NT2/D1 (cell line): ENCODE results near the gene LCMT2.

ENCODE experiments used
- DNase-seq: peaks from one replicate; pipeline ENCODE4 v3.0.0-alpha.2; 2011; ENCODE audit warnings: low read depth, low spot score
- H3K27me3 ChIP-seq: 2 replicates; pipeline ENCODE4 v1.6.0; 2011; ENCODE audit warnings: mild to moderate bottlenecking; ENCODE audit not compliant: insufficient read length, insufficient read depth
- H3K36me3 ChIP-seq: 2 replicates; pipeline ENCODE4 v1.6.1; 2011; ENCODE audit warnings: mild to moderate bottlenecking, low read length, mixed read lengths; ENCODE audit not compliant: insufficient read depth, insufficient read length
- H3K4me1 ChIP-seq: 2 replicates; pipeline ENCODE4 v1.5.1; 2011; ENCODE audit not compliant: insufficient read depth, insufficient read length
- H3K4me3 ChIP-seq: 2 replicates; pipeline ENCODE4 v1.5.1; 2011; ENCODE audit warnings: low read depth; ENCODE audit not compliant: insufficient read length
- H3K9ac ChIP-seq: 2 replicates; pipeline ENCODE4 v1.6.0; 2011; ENCODE audit warnings: low read depth; ENCODE audit not compliant: insufficient read length
- H3K9me3 ChIP-seq: 2 replicates; pipeline ENCODE4 v1.5.1; 2011; ENCODE audit warnings: mild to moderate bottlenecking, low read length; ENCODE audit not compliant: insufficient read depth
- SUZ12 ChIP-seq: IDR thresholded peaks from 2 replicates; pipeline ENCODE4 v1.6.1; 2011; ENCODE audit not compliant: insufficient read length, insufficient read depth; ENCODE audit errors: extremely low read depth
- YY1 ChIP-seq: IDR thresholded peaks from 2 replicates; pipeline ENCODE4 v1.6.1; 2011; ENCODE audit not compliant: insufficient read length, insufficient read depth
- ZNF274 ChIP-seq: IDR thresholded peaks from 2 replicates; pipeline ENCODE4 v1.6.1; 2011; ENCODE audit warnings: mild to moderate bottlenecking, low read depth, low read length

LCMT2 gene

GRCh38 chr15:43286074-43286473 is 44.3 kb downstream of the LCMT2 start:
- no peaks in the 10 kb centered on the region for H3K4me1 ChIP-seq
- H3K36me3 ChIP-seq: no peaks in the 10 kb centered on the region
- no peaks in the 10 kb centered on the region for H3K27me3 ChIP-seq
- TF ChIP-seq ZNF274 (no peak), SUZ12 (no peak), YY1 (no peak)
- H3K9ac ChIP-seq: no peak overlapping the region
- H3K9me3 ChIP-seq: no peaks in the 10 kb centered on the region
- no peak overlapping the region for H3K4me3 ChIP-seq
- DNase-seq: no peak

GRCh38 chr15:43285609-43286037 is 44.8 kb downstream of the LCMT2 start:
- Histone ChIP-seq H3K4me1 (no peaks in the 10 kb centered on the region), H3K9me3 (no peaks in the 10 kb centered on the region), H3K9ac (no peak overlapping the region), H3K36me3 (no peaks in the 10 kb centered on the region), H3K4me3 (no peak overlapping the region), H3K27me3 (no peaks in the 10 kb centered on the region)
- no peak for DNase-seq
- TF ChIP-seq ZNF274 (no peak), SUZ12 (no peak), YY1 (no peak)

- no peak for DNase-seq
- Histone ChIP-seq H3K27me3 (no peaks in the 10 kb centered on the region), H3K36me3 (no peaks in the 10 kb centered on the region), H3K4me3 (no peak overlapping the region), H3K4me1 (no peaks in the 10 kb centered on the region), H3K9ac (no peak overlapping the region), H3K9me3 (no peaks in the 10 kb centered on the region)
- TF ChIP-seq SUZ12 (no peak), ZNF274 (no peak), YY1 (no peak)
These were observed 46.8 kb downstream of the LCMT2 start for GRCh38 chr15:43283526-43283925.

GRCh38 chr15:43281926-43282602 is 48.3 kb downstream of the LCMT2 start:
- Histone ChIP-seq H3K9me3 (no peaks in the 10 kb centered on the region), H3K4me1 (no peaks in the 10 kb centered on the region), H3K9ac (no peak overlapping the region), H3K36me3 (no peaks in the 10 kb centered on the region), H3K27me3 (no peaks in the 10 kb centered on the region), H3K4me3 (no peak overlapping the region)
- no peak for DNase-seq
- no peak for TF ChIP-seq YY1
- no peak for TF ChIP-seq ZNF274
- no peak for TF ChIP-seq SUZ12

GRCh38 chr15:43280996-43281395 is 49.4 kb downstream of the LCMT2 start:
- Histone ChIP-seq H3K9ac (no peak overlapping the region), H3K4me1 (no peaks in the 10 kb centered on the region)
- TF ChIP-seq YY1: no peak
- TF ChIP-seq SUZ12: no peak
- TF ChIP-seq ZNF274: no peak

GRCh38 chr15:43279496-43279895 is 50.9 kb downstream of the LCMT2 start:
- TF ChIP-seq YY1 (no peak), ZNF274 (no peak), SUZ12 (no peak)
- no peaks in the 10 kb centered on the region for H3K36me3 ChIP-seq
- H3K9me3 ChIP-seq: no peaks in the 10 kb centered on the region
- H3K4me3 ChIP-seq: no peak overlapping the region
- no peak overlapping the region for H3K9ac ChIP-seq
- no peak for DNase-seq
- H3K4me1 ChIP-seq: no peaks in the 10 kb centered on the region
- H3K27me3 ChIP-seq: no peaks in the 10 kb centered on the region

More at GRCh38 chr15:43280996-43281395, 49.4 kb downstream of the LCMT2 start:
- Histone ChIP-seq H3K27me3 (no peaks in the 10 kb centered on the region), H3K36me3 (no peaks in the 10 kb centered on the region), H3K9me3 (no peaks in the 10 kb centered on the region), H3K4me3 (no peak overlapping the region)
- no peak for DNase-seq

- no peaks in the 10 kb centered on the region for H3K9me3 ChIP-seq
- H3K9ac ChIP-seq: no peak overlapping the region
- no peak for DNase-seq
- H3K36me3 ChIP-seq: no peaks in the 10 kb centered on the region
- H3K4me3 ChIP-seq: no peak overlapping the region
- H3K4me1 ChIP-seq: no peaks in the 10 kb centered on the region
- no peaks in the 10 kb centered on the region for H3K27me3 ChIP-seq
- no peak for TF ChIP-seq SUZ12
- no peak for TF ChIP-seq YY1
- no peak for TF ChIP-seq ZNF274
These were observed 51.5 kb downstream of the LCMT2 start for GRCh38 chr15:43278869-43279268.

GRCh38 chr15:43277901-43278300 is 52.5 kb downstream of the LCMT2 start:
- no peak for TF ChIP-seq SUZ12
- no peak for TF ChIP-seq ZNF274
- TF ChIP-seq YY1: no peak
- Histone ChIP-seq H3K27me3 (no peaks in the 10 kb centered on the region), H3K4me3 (no peak overlapping the region), H3K36me3 (no peaks in the 10 kb centered on the region), H3K9ac (no peak overlapping the region), H3K4me1 (no peaks in the 10 kb centered on the region), H3K9me3 (no peaks in the 10 kb centered on the region)
- DNase-seq: no peak
